ENCODE measurements around the gene TSPAN1.

TSPAN1 gene

GRCh38 chr1:46188295-46189030 is 13.6 kb downstream of the TSPAN1 start:
- TF ChIP-seq FOXP2 (optimal IDR thresholded peaks at IDR 0.05; ENCODE audit: borderline replicate concordance, extremely low read depth, extremely low read length, insufficient read depth) (no peak), TAF1 (IDR thresholded peaks at IDR 0.05; ENCODE audit: borderline replicate concordance, insufficient read depth, low read length) (no peak), SIN3A (IDR thresholded peaks at IDR 0.05; ENCODE audit: borderline replicate concordance, insufficient read depth, low read length) (no peak), REST (IDR thresholded peaks at IDR 0.05; ENCODE audit: insufficient read depth in 1 of 2, low read depth in 2 of 2, low read length in 2 of 2) (no peak), POLR2AphosphoS5 (IDR thresholded peaks at IDR 0.05; ENCODE audit: low read depth, low read length) (no peak)

GRCh38 chr1:46190539-46190938 is 15.7 kb downstream of the TSPAN1 start:
- TF ChIP-seq REST (IDR thresholded peaks at IDR 0.05; ENCODE audit: insufficient read depth in 1 of 2, low read depth in 2 of 2, low read length in 2 of 2) (no peak), SIN3A (IDR thresholded peaks at IDR 0.05; ENCODE audit: borderline replicate concordance, insufficient read depth, low read length) (no peak), FOXP2 (optimal IDR thresholded peaks at IDR 0.05; ENCODE audit: borderline replicate concordance, extremely low read depth, extremely low read length, insufficient read depth) (no peak), POLR2AphosphoS5 (IDR thresholded peaks at IDR 0.05; ENCODE audit: low read depth, low read length) (no peak), TAF1 (IDR thresholded peaks at IDR 0.05; ENCODE audit: borderline replicate concordance, insufficient read depth, low read length) (no peak)

GRCh38 chr1:46191033-46191701 is 16.3 kb downstream of the TSPAN1 start:
- TF ChIP-seq TAF1 (IDR thresholded peaks at IDR 0.05; ENCODE audit: borderline replicate concordance, insufficient read depth, low read length) (no peak), REST (IDR thresholded peaks at IDR 0.05; ENCODE audit: insufficient read depth in 1 of 2, low read depth in 2 of 2, low read length in 2 of 2) (no peak), FOXP2 (optimal IDR thresholded peaks at IDR 0.05; ENCODE audit: borderline replicate concordance, extremely low read depth, extremely low read length, insufficient read depth) (no peak), POLR2AphosphoS5 (IDR thresholded peaks at IDR 0.05; ENCODE audit: low read depth, low read length) (no peak), SIN3A (IDR thresholded peaks at IDR 0.05; ENCODE audit: borderline replicate concordance, insufficient read depth, low read length) (no peak)

GRCh38 chr1:46192171-46192570 is 17.3 kb downstream of the TSPAN1 start:
- TF ChIP-seq FOXP2 (optimal IDR thresholded peaks at IDR 0.05; ENCODE audit: borderline replicate concordance, extremely low read depth, extremely low read length, insufficient read depth) (no peak), REST (IDR thresholded peaks at IDR 0.05; ENCODE audit: insufficient read depth in 1 of 2, low read depth in 2 of 2, low read length in 2 of 2) (no peak), SIN3A (IDR thresholded peaks at IDR 0.05; ENCODE audit: borderline replicate concordance, insufficient read depth, low read length) (no peak), TAF1 (IDR thresholded peaks at IDR 0.05; ENCODE audit: borderline replicate concordance, insufficient read depth, low read length) (no peak), POLR2AphosphoS5 (IDR thresholded peaks at IDR 0.05; ENCODE audit: low read depth, low read length) (no peak)
